Osteocyte (in vitro differentiated cells): ENCODE data around the gene COX4I1. TPM values are rescaled to one million over a fixed set of nuclear protein-coding genes. Genes with fewer than 3 reads are reported as not detected.

Source experiments
- DNase-seq: peaks from one replicate; pipeline ENCODE4 v3.0.0; 2021; ENCODE audit warnings: mixed read lengths; ENCODE audit not compliant: unreplicated experiment; ENCODE audit errors: extremely low spot score
- H3K27ac Mint-ChIP-seq: one replicate; pipeline ENCODE4 v1.8.0; 2021; ENCODE audit warnings: mild to moderate bottlenecking, mixed read lengths; ENCODE audit not compliant: unreplicated experiment
- H3K27me3 Mint-ChIP-seq: one replicate; pipeline ENCODE4 v1.8.0; 2021; ENCODE audit warnings: mixed read lengths; ENCODE audit not compliant: unreplicated experiment
- H3K36me3 Mint-ChIP-seq: one replicate; pipeline ENCODE4 v1.8.0; 2021; ENCODE audit warnings: mixed read lengths; ENCODE audit not compliant: unreplicated experiment
- H3K4me1 Mint-ChIP-seq: one replicate; pipeline ENCODE4 v1.8.0; 2021; ENCODE audit warnings: mixed read lengths; ENCODE audit not compliant: unreplicated experiment
- H3K4me3 Mint-ChIP-seq: one replicate; pipeline ENCODE4 v1.8.0; 2021; ENCODE audit warnings: mild to moderate bottlenecking, moderate library complexity, mixed read lengths; ENCODE audit not compliant: unreplicated experiment
- H3K9me3 Mint-ChIP-seq: one replicate; pipeline ENCODE4 v1.8.0; 2021; ENCODE audit warnings: mixed read lengths; ENCODE audit not compliant: unreplicated experiment
- CTCF ChIP-seq: fragments of 200-600 bp; sonication (generic); IDR thresholded peaks from 2 replicates; pipeline ENCODE4 v1.5.0; 2021; ENCODE audit warnings: antibody characterized with exemption, mild to moderate bottlenecking, moderate library complexity
- total RNA-seq: library from RNA; stranded (reverse); gene quantifications from 2 replicates; pipeline ENCODE4 v1.2.1, GENCODE V29; 2021

The COX4I1 gene
- total RNA-seq, 1 donor from 2014 or later: 456 TPM

DNA sequence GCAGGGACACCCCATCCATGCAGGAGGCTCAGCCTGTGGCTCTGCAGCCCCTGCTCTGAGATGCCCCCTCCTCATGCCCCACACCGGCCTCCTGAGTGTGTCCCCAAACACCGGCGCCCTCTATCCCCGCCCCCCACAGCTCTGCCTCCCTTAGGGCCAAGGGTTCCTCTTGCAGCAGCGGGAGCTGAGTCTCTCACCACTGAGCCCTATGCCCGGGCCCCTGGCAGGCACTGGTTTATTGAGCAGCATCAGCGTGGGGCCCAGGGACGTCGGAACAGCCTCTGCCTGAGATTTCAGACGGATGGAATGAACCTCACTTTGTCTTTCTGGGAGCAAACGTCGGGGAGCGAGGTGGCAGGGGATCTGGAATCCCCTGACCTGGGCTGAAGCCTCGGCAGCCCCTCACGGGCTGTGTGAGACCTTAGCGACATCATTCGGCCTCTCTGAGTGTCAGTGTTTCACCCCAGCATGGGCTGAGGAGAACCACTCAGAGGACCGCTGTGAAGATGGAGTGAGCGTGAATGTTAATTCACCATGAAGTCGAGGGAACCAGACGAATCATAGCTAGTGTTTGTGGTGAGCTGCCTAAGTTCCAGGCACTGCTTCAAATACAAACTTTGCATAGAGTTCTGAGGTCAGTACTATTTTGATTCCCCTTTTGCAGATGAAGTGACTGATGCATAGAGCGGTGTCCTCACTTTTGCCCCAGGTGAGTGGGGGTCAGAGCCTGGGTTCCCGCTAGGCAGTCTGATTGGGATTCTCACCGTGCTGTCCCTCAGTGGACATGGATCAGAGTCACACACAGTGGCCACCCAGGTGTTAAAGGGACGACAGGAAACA lies 43.3 kb upstream of the COX4I1 start:
- DNase-seq: no peak
- TF ChIP-seq CTCF: no peak
- peaks cover 33% of the 10 kb centered on the region for H3K4me1 Mint-ChIP-seq
- H3K9me3 Mint-ChIP-seq: no peaks in the 10 kb centered on the region
- H3K36me3 Mint-ChIP-seq: no peaks in the 10 kb centered on the region
- H3K4me3 Mint-ChIP-seq: no peak overlapping the region
- peaks cover 10% of the 10 kb centered on the region for H3K27me3 Mint-ChIP-seq
- no peak overlapping the region for H3K27ac Mint-ChIP-seq

GRCh38 chr16:85757341-85757822 lies 42.1 kb upstream of the COX4I1 start:
- Mint-ChIP-seq H3K4me3 (no peak overlapping the region), H3K9me3 (no peaks in the 10 kb centered on the region), H3K4me1 (peaks cover 30% of the 10 kb centered on the region), H3K27me3 (peaks cover 10% of the 10 kb centered on the region), H3K27ac (peak overlapping the region; percentile 52), H3K36me3 (no peaks in the 10 kb centered on the region)
- DNase-seq: no peak
- TF ChIP-seq CTCF: no peak

GRCh38 chr16:85759136-85759535 lies 40.4 kb upstream of the COX4I1 start:
- DNase-seq: no peak
- H3K27me3 Mint-ChIP-seq: peaks cover 12% of the 10 kb centered on the region
- H3K9me3 Mint-ChIP-seq: no peaks in the 10 kb centered on the region
- no peak for TF ChIP-seq CTCF
- H3K36me3 Mint-ChIP-seq: peaks cover 2% of the 10 kb centered on the region
- H3K27ac Mint-ChIP-seq: no peak overlapping the region
- no peak overlapping the region for H3K4me3 Mint-ChIP-seq
- H3K4me1 Mint-ChIP-seq: peaks cover 22% of the 10 kb centered on the region

- peaks cover 2% of the 10 kb centered on the region for H3K36me3 Mint-ChIP-seq
- H3K27me3 Mint-ChIP-seq: peaks cover 12% of the 10 kb centered on the region
- H3K4me1 Mint-ChIP-seq: peaks cover 22% of the 10 kb centered on the region
- H3K9me3 Mint-ChIP-seq: no peaks in the 10 kb centered on the region
- no peak for DNase-seq
- peak; percentile 32 for TF ChIP-seq CTCF
- no peak overlapping the region for H3K27ac Mint-ChIP-seq
- no peak overlapping the region for H3K4me3 Mint-ChIP-seq
Observed at GRCh38 chr16:85759631-85760419, 39.7 kb upstream of the COX4I1 start.

GRCh38 chr16:85761861-85762260 lies 37.6 kb upstream of the COX4I1 start:
- no peak overlapping the region for H3K27ac Mint-ChIP-seq
- no peak for DNase-seq
- TF ChIP-seq CTCF: no peak
- H3K4me3 Mint-ChIP-seq: no peak overlapping the region
- H3K9me3 Mint-ChIP-seq: no peaks in the 10 kb centered on the region
- peaks cover 12% of the 10 kb centered on the region for H3K27me3 Mint-ChIP-seq
- peaks cover 2% of the 10 kb centered on the region for H3K36me3 Mint-ChIP-seq
- H3K4me1 Mint-ChIP-seq: peaks cover 13% of the 10 kb centered on the region
